HepG2 (cell line): Measurements from ENCODE around the gene THOC1. TPM values are rescaled to one million over a fixed set of nuclear protein-coding genes. Genes with fewer than 3 reads are reported as not detected.
A peak's percentile ranks its signal among the peaks of the same experiment; 100 is the strongest.

Experiments used
- ATAD3A ChIP-seq: sonication (generic); formaldehyde crosslinking; IDR thresholded peaks from 2 replicates; pipeline ENCODE4 v1.4.0; 2020; ENCODE audit warnings: missing genetic modification reagents
- ATF7-NPFF ChIP-seq: sonication (generic); formaldehyde crosslinking; IDR thresholded peaks from 2 replicates; pipeline ENCODE4 v1.8.1; 2023; ENCODE audit warnings: mild to moderate bottlenecking, low read depth, missing genetic modification reagents, moderate library complexity
- ATRX ChIP-seq: sonication (generic); formaldehyde crosslinking; IDR thresholded peaks from 2 replicates; pipeline ENCODE4 v1.4.0; 2020; ENCODE audit warnings: missing genetic modification reagents, borderline replicate concordance
- CHCHD3 ChIP-seq: sonication (generic); formaldehyde crosslinking; IDR thresholded peaks from 2 replicates; pipeline ENCODE4 v1.8.0; 2022; ENCODE audit warnings: mild to moderate bottlenecking, missing genetic modification reagents, moderate library complexity
- CREM ChIP-seq, 2 experiments: sonication (generic) in 1 of 2; formaldehyde crosslinking in 1 of 2; IDR thresholded peaks; 2 replicates each; pipeline versions ENCODE4 v1.4.0 to v1.6.1; 2016 to 2020; ENCODE audit warnings: antibody characterized with exemption in 1 of 2, mild to moderate bottlenecking in 1 of 2, missing genetic modification reagents in 1 of 2
- ERF ChIP-seq: IDR thresholded peaks from 2 replicates; pipeline ENCODE4 v1.6.1; 2018; ENCODE audit warnings: missing biosample characterization, missing genetic modification reagents
- ETV6 ChIP-seq: sonication (generic); formaldehyde crosslinking; conservative IDR thresholded peaks from 2 replicates; pipeline ENCODE4 v1.4.0; 2020; ENCODE audit warnings: missing genetic modification reagents
- EZH2 ChIP-seq: conservative IDR thresholded peaks from 2 replicates; pipeline ENCODE4 v1.6.1; 2012; ENCODE audit warnings: mild to moderate bottlenecking, low read depth, low read length, moderate library complexity
- IKZF1 ChIP-seq: fragments of 450-650 bp; IDR thresholded peaks from 2 replicates; pipeline ENCODE4 v1.7.1; 2016
- MTA3 ChIP-seq: sonication (generic); formaldehyde crosslinking; IDR thresholded peaks from 2 replicates; pipeline ENCODE4 v1.4.0; 2020; ENCODE audit warnings: missing genetic modification reagents
- PHF20 ChIP-seq: sonication (generic); formaldehyde crosslinking; IDR thresholded peaks from 2 replicates; pipeline ENCODE4 v1.5.0; 2020; ENCODE audit warnings: mild to moderate bottlenecking, missing genetic modification reagents
- PHF8 ChIP-seq: sonication (generic); formaldehyde crosslinking; IDR thresholded peaks from 2 replicates; pipeline ENCODE4 v1.5.0; 2020; ENCODE audit warnings: missing genetic modification reagents
- RCOR2 ChIP-seq: IDR thresholded peaks from 2 replicates; pipeline ENCODE4 v1.6.1; 2016; ENCODE audit warnings: missing biosample characterization, missing genetic modification reagents
- REL ChIP-seq: sonication (generic); formaldehyde crosslinking; conservative IDR thresholded peaks from 2 replicates; pipeline ENCODE4 v1.8.0; 2022; ENCODE audit warnings: mild to moderate bottlenecking, missing genetic modification reagents, moderate library complexity
- SMAD3 ChIP-seq: sonication (generic); formaldehyde crosslinking; IDR thresholded peaks from 2 replicates; pipeline ENCODE4 v1.4.0; 2020; ENCODE audit warnings: missing genetic modification reagents
- SMARCC2 ChIP-seq: fragments of 450-650 bp; IDR thresholded peaks from 2 replicates; pipeline ENCODE4 v1.6.1; 2017; ENCODE audit warnings: antibody characterized with exemption, mild to moderate bottlenecking
- TAF15 ChIP-seq: fragments of 200-400 bp; formaldehyde crosslinking; IDR thresholded peaks from one replicate; pipeline ENCODE4 v1.6.1; 2018; ENCODE audit warnings: mild to moderate bottlenecking, low read depth, low read length; ENCODE audit not compliant: poor library complexity, severe bottlenecking
- TP53 ChIP-seq: sonication (generic); formaldehyde crosslinking; conservative IDR thresholded peaks from 2 replicates; pipeline ENCODE4 v1.4.0; 2020; ENCODE audit warnings: missing genetic modification reagents
- U2AF1 ChIP-seq: fragments of 200-400 bp; formaldehyde crosslinking; optimal IDR thresholded peaks from 2 replicates; pipeline ENCODE3; 2017; ENCODE audit warnings: mild to moderate bottlenecking, low read depth, low read length
- ZBTB20 ChIP-seq: sonication (generic); formaldehyde crosslinking; IDR thresholded peaks from 2 replicates; pipeline ENCODE4 v1.8.1; 2023; ENCODE audit warnings: missing genetic modification reagents, low read depth, mild to moderate bottlenecking, borderline replicate concordance
- ZBTB7B ChIP-seq: sonication (generic); formaldehyde crosslinking; IDR thresholded peaks from 2 replicates; pipeline ENCODE4 v1.4.0; 2020; ENCODE audit warnings: missing genetic modification reagents
- ZNF317 ChIP-seq: sonication (generic); formaldehyde crosslinking; IDR thresholded peaks from 2 replicates; pipeline ENCODE4 v1.5.0; 2020; ENCODE audit warnings: mild to moderate bottlenecking, missing genetic modification reagents
- ZNF639 ChIP-seq: conservative IDR thresholded peaks from 2 replicates; pipeline ENCODE4 v1.6.1; 2018; ENCODE audit warnings: missing genetic modification reagents
- polyA plus RNA-seq, 8 experiments: library from polyadenylated mRNA; depleted of rRNA in 3 of 8; stranded (reverse) in 7 of 8; unstranded in 1 of 8; fragments of >200 nt; fragmentation: Illumina TruSeq in 4 of 8; extraction: Trizol in 4 of 8; gene quantifications; 2 replicates each; pipeline versions ENCODE4 v1.2.1 to v1.2.3, GENCODE V29; 2011 to 2016; ENCODE audit warnings: low read depth in 4 of 8, missing spikeins in 1 of 8, mixed read lengths in 1 of 8; ENCODE audit not compliant: insufficient read depth in 1 of 8
- total RNA-seq, 5 experiments: library from RNA; depleted of rRNA; stranded (reverse); fragments of >200 nt; fragmentation: Illumina TruSeq; extraction: Trizol; gene quantifications; 2 replicates each; pipeline ENCODE4 v1.2.3, GENCODE V29; 2016; ENCODE audit warnings: low read depth in 1 of 5
- TF ChIP-seq, protein P1 (sequence below): sonication (generic); formaldehyde crosslinking; IDR thresholded peaks from 2 replicates; pipeline ENCODE4 v1.5.1; 2020; ENCODE audit warnings: mild to moderate bottlenecking, moderate library complexity, missing genetic modification reagents
- TF ChIP-seq, protein P2 (sequence below): sonication (generic); formaldehyde crosslinking; IDR thresholded peaks from 2 replicates; pipeline ENCODE4 v1.4.0; 2020; ENCODE audit warnings: mild to moderate bottlenecking, missing genetic modification reagents
- TF ChIP-seq, protein P3 (sequence below): sonication (generic); formaldehyde crosslinking; IDR thresholded peaks from 2 replicates; pipeline ENCODE4 v1.5.1; 2020; ENCODE audit warnings: missing genetic modification reagents, mild to moderate bottlenecking, borderline replicate concordance

The THOC1 gene
- total and polyA plus RNA-seq, 2 of the 13 experiments (the other 11 are each of a cell fraction or from before 2014, with no cell fraction given) = 40.6 to 56.7 TPM

DNA sequence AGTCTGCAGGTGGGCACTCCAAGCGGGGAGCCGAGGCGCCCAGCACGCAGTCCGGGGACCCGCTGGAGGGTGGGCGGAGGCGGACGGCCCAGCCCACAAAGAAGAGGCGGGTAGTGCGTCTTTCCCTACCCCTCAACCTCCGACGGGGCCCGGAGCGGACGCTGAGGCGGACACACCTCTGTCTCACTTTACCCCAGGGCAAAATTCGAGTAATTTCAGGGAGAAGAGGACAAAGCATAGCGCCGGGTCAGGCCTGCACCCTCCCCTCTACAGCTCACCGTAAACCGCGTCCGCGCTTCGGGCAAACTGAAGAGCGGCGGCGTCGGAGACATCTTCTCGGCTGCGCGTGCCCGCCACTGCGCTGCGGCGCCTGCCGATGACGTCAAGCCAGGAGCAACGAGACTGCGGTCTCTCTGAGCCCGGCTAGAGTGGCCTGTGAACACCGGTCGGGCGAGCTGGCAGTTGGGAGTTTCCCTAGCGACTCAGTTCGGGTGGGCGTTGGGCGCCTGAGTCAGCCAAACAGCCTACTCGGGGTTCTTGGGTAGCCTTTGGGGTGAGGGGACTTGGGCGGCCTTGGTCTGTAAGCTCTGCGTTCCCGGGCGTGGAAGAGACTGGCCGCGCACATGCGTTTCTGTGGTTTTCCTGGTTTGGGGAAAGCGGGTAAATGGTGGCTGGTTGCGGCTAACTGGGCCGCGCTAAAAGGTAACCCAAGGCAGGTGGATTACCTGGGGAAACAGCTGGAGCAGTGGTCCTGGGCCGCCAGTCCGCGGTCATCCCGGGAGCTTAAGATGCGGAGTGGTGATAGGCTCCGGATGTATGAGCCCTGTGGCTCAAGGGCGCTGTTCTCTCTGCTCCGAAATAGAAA, at the start of gene THOC1 (continued):
- TF ChIP-seq, protein P1, sequence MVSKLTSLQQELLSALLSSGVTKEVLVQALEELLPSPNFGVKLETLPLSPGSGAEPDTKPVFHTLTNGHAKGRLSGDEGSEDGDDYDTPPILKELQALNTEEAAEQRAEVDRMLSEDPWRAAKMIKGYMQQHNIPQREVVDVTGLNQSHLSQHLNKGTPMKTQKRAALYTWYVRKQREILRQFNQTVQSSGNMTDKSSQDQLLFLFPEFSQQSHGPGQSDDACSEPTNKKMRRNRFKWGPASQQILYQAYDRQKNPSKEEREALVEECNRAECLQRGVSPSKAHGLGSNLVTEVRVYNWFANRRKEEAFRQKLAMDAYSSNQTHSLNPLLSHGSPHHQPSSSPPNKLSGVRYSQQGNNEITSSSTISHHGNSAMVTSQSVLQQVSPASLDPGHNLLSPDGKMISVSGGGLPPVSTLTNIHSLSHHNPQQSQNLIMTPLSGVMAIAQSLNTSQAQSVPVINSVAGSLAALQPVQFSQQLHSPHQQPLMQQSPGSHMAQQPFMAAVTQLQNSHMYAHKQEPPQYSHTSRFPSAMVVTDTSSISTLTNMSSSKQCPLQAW (CRISPR knock-in tag) = peak; percentile 86; the same call in 1 of the 2 replicates
- TF ChIP-seq ATAD3A (CRISPR knock-in tag) (no peak), ZBTB20 (CRISPR knock-in tag) (peak; percentile 87; the same call in 1 of the 2 replicates), PHF8 (CRISPR knock-in tag) (peak; percentile 99), SMARCC2 (no peak), ZNF317 (peak; percentile 65; the same call in 1 of the 2 replicates), ERF (CRISPR knock-in tag) (peak; percentile 90), EZH2 (no peak), ZBTB7B (CRISPR knock-in tag) (peak; percentile 84), ATF7-NPFF (CRISPR knock-in tag) (peak; percentile 85), SMAD3 (CRISPR knock-in tag) (peak; percentile 80; the same call in 1 of the 2 replicates), ETV6 (CRISPR knock-in tag) (0 out of 2 replicates have a peak, but pooled peaks have one; percentile 52), RCOR2 (CRISPR knock-in tag) (peak; percentile 46; the same call in 1 of the 2 replicates), MTA3 (CRISPR knock-in tag) (no peak), TAF15 (no peak), TP53 (peak; percentile 67; the same call in 1 of the 2 replicates), ZNF639 (CRISPR knock-in tag) (peak; percentile 69; the same call in 1 of the 2 replicates), ATRX (CRISPR knock-in tag) (no peak), PHF20 (CRISPR knock-in tag) (peak; percentile 96), CHCHD3 (CRISPR knock-in tag) (no peak; the same call in 1 of the 2 replicates), U2AF1 (no peak), IKZF1 (no peak), REL (CRISPR knock-in tag) (no peak), CREM (IDR thresholded peaks at IDR 0.05) (peak; percentile 100), CREM (CRISPR knock-in tag; IDR thresholded peaks at IDR 0.05) (peak; percentile 95)
- TF ChIP-seq, protein P2, sequence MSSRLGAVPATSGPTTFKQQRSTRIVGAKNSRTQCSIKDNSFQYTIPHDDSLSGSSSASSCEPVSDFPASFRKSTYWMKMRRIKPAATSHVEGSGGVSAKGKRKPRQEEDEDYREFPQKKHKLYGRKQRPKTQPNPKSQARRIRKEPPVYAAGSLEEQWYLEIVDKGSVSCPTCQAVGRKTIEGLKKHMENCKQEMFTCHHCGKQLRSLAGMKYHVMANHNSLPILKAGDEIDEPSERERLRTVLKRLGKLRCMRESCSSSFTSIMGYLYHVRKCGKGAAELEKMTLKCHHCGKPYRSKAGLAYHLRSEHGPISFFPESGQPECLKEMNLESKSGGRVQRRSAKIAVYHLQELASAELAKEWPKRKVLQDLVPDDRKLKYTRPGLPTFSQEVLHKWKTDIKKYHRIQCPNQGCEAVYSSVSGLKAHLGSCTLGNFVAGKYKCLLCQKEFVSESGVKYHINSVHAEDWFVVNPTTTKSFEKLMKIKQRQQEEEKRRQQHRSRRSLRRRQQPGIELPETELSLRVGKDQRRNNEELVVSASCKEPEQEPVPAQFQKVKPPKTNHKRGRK = 0 out of 2 replicates have a peak, but pooled peaks have one; percentile 38
- TF ChIP-seq, protein P3, sequence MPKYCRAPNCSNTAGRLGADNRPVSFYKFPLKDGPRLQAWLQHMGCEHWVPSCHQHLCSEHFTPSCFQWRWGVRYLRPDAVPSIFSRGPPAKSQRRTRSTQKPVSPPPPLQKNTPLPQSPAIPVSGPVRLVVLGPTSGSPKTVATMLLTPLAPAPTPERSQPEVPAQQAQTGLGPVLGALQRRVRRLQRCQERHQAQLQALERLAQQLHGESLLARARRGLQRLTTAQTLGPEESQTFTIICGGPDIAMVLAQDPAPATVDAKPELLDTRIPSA (CRISPR knock-in tag) = no peak
